Pancreas (tissue), 10 donors: ENCODE data around the gene TBX10. TPM values are rescaled to one million over a fixed set of nuclear protein-coding genes. Genes with fewer than 3 reads are reported as not detected.

Experiments
- ATAC-seq, 4 donors: fragments of 200-7000 bp; cut with Tn5 transposase; one replicate each; pipeline versions ENCODE4 v1.8.0 to v1.9.1; 2020; ENCODE audit warnings: mild to moderate bottlenecking in 4 of 4, moderate library complexity in 4 of 4
- DNase-seq, 6 donors: peaks; one replicate each; pipeline ENCODE4 v3.0.0-alpha.2; 2020
- FAIRE-seq: peaks from 2 replicates; lab custom pipeline; 2012; peaks lifted over from hg19 to GRCh38; lab: Jason Lieb, UNC
- H3K27ac ChIP-seq, 4 donors: fragments of 200-600 bp; sonication (generic); 1 replicate in 3 of 4; 2 replicates in 1 of 4; pipeline versions ENCODE4 v1.5.0 to v1.8.0; 2020
- H3K27me3 ChIP-seq, 4 donors: fragments of 200-600 bp; one replicate each; pipeline ENCODE4 v1.8.0; 2021
- H3K36me3 ChIP-seq, 3 donors: fragments of 200-600 bp; sonication (generic) in 1 of 3; one replicate each; pipeline versions ENCODE4 v1.5.0 to v1.8.0; 2020 to 2021
- H3K4me1 ChIP-seq, 3 donors: fragments of 200-600 bp; one replicate each; pipeline ENCODE4 v1.8.0; 2021
- H3K4me3 ChIP-seq, 4 donors: fragments of 200-600 bp; sonication (generic) in 2 of 4; one replicate each; pipeline versions ENCODE4 v1.5.0 to v1.8.0; 2020 to 2021
- H3K9me3 ChIP-seq, 4 donors: fragments of 200-600 bp; one replicate each; pipeline ENCODE4 v1.8.0; 2021
- WGBS, 2 donors: extraction: QIAGEN DNeasy Blood & Tissue Kit; methylation state at CpG; one replicate each; pipeline ENCODE4 v1.1.7; 2013; 5-methylcytosine and 5-hydroxymethylcytosine counted together
- intact Hi-C, 3 donors: fragments of 100-400 bp; cut with DNase I; formaldehyde crosslinking; loops; one replicate each; pipeline versions ENCODE4 v1.11.1 to v1.14.2; 2022
- polyA plus RNA-seq, 2 donors: library from polyadenylated mRNA; stranded (reverse); fragments of 200-250 nt; gene quantifications; one replicate each; pipeline ENCODE4 v1.2.3, GENCODE V29; 2013
- total RNA-seq, 6 donors: library from RNA; stranded (reverse); fragmentation: NEBNext Ultra II Directional in 4 of 6; extraction: Animal tissue kit (Norgen Biotek cat#: 25700) in 4 of 6; gene quantifications; one replicate each; pipeline versions ENCODE4 v1.2.1 to v1.2.4, GENCODE V29; 2021 to 2023
- TF ChIP-seq, protein P1 (sequence below), 4 donors: fragments of 200-600 bp; sonication (generic) in 3 of 4; IDR thresholded peaks; one replicate each; pipeline versions ENCODE4 v1.5.0 to v1.8.0; 2021; ENCODE audit warnings: antibody characterized with exemption in 4 of 4
- donor health status: healthy with polysubstance abuse.
- donor health status: DM: no; HTN: no; CAD: no; lungs with moderate emphysema.
- donor health status: DM: no; HTN: no; CAD: no.
- donor health status: control.
- donor health status: control.
- donor health status: Bipolar disorder and iron deficiency.
- donor health status: DM: yes; HTN: yes; CAD: no.
- donor health status: DM: no; HTN: no; CAD: no.
- donor health status: DM: no; HTN: no; CAD: no.
- donor health status: DM: yes; HTN: yes; CAD: no.

The TBX10 gene
- total and polyA plus RNA-seq, 8 donors = 0.09 to 0.37 (median 0.26) TPM; not detected in 4

DNA sequence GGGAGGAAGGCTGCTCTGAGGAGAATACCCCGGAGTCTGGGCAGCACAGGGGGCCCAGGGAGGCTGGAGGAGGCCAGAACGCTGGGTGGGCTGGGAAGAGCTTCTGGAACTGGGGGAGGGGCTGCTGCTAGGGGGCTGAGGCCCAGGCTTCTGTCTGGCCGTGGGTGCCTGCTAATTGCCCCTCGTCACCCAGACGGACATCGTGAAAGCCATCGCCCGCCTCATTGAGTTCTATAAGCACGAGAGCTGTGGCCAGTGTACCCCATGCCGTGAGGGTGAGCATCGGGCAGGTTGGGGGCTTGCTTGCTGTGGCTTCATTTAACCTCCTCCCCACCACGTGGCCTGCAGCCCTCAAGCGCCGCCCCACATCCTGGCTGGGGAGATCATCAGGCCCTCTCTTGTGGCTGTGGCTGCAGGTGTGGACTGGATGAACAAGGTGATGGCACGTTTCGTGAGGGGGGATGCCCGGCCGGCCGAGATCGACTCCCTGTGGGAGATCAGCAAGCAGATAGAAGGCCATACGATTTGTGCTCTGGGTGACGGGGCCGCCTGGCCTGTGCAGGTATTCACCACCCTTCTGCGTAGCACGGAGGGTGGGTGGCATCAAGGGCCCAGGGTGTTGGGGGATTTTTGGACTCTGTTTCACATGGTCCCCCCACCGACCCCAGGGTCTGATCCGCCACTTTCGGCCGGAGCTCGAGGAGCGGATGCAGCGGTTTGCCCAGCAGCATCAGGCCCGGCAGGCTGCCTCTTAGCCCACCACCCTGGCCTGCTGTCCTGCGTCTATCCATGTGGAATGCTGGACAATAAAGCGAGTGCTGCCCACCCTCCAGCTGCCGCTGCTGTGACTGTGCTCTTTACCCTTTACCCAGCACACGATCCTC is 27.6 kb downstream of the TBX10 start:
- H3K36me3 ChIP-seq = peaks cover 5 to 26% (median 15%) of the 10 kb centered on the region in 3 donors

DNA sequence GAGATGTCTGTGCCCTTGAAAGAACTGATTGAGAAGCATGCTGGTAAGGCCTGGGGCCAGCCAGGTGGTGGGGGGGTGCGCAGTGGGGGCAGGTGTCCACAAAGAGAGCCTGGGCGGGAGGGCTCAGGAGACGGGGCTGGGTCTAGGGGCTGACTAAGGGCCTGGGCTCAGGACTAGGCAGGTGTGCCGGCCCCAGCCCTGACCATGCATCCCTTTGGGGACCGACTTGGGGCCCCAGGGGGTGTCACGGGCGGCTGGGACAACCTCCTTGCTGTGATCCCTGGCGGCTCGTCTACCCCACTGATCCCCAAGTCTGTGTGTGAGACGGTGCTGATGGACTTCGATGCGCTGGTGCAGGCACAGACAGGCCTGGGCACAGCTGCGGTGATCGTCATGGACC is 28.4 kb downstream of the TBX10 start:
- ATAC-seq (no peak), FAIRE-seq (no peak)

More for the DNA sequence above, 27.6 kb downstream of the TBX10 start:
- TF ChIP-seq, protein P1, sequence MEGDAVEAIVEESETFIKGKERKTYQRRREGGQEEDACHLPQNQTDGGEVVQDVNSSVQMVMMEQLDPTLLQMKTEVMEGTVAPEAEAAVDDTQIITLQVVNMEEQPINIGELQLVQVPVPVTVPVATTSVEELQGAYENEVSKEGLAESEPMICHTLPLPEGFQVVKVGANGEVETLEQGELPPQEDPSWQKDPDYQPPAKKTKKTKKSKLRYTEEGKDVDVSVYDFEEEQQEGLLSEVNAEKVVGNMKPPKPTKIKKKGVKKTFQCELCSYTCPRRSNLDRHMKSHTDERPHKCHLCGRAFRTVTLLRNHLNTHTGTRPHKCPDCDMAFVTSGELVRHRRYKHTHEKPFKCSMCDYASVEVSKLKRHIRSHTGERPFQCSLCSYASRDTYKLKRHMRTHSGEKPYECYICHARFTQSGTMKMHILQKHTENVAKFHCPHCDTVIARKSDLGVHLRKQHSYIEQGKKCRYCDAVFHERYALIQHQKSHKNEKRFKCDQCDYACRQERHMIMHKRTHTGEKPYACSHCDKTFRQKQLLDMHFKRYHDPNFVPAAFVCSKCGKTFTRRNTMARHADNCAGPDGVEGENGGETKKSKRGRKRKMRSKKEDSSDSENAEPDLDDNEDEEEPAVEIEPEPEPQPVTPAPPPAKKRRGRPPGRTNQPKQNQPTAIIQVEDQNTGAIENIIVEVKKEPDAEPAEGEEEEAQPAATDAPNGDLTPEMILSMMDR (IDR thresholded peaks at IDR 0.05) = no peak
- Histone ChIP-seq H3K4me3 (no peak overlapping the region), H3K27me3 (no peaks in the 10 kb centered on the region), H3K4me1 (peaks cover 0 to 7% (median 0%) of the 10 kb centered on the region in 3 donors), H3K9me3 (no peaks in the 10 kb centered on the region), H3K27ac (no peak overlapping the region)
- 89 to 90% methylated on average over 37 of the region's 37 CpGs for WGBS, 2 donors
- ATAC-seq (no peak), DNase-seq (peak in 2 of 6 donors; percentile 31 to 70), FAIRE-seq (no peak)
- intact Hi-C loops = no loop called here

GRCh38 chr11:67610302-67610868 is 29.2 kb downstream of the TBX10 start:
- Histone ChIP-seq H3K36me3 (peaks cover 5 to 26% (median 15%) of the 10 kb centered on the region in 3 donors), H3K9me3 (no peaks in the 10 kb centered on the region), H3K27ac (no peak overlapping the region), H3K4me1 (peaks cover 0 to 10% (median 0%) of the 10 kb centered on the region in 3 donors), H3K27me3 (no peaks in the 10 kb centered on the region), H3K4me3 (no peak overlapping the region)
- intact Hi-C loops = no loop called here
- DNase-seq (peak in 1 of 6 donors; percentile 60), FAIRE-seq (no peak), ATAC-seq (no peak)
- TF ChIP-seq, protein P1 (IDR thresholded peaks at IDR 0.05) = no peak
- 86 to 90% methylated on average over 15 of the region's 15 CpGs for WGBS, 2 donors

More for the DNA sequence above, 28.4 kb downstream of the TBX10 start:
- no peak overlapping the region for H3K27ac ChIP-seq
- TF ChIP-seq, protein P1 (IDR thresholded peaks at IDR 0.05) = no peak
- H3K4me3 ChIP-seq = no peak overlapping the region
- H3K27me3 ChIP-seq = no peaks in the 10 kb centered on the region
- WGBS, 2 donors = 93 to 96% methylated on average over 14 of the region's 14 CpGs
- intact Hi-C loops = no loop called here
- peaks cover 0 to 8% (median 0%) of the 10 kb centered on the region in 3 donors for H3K4me1 ChIP-seq
- peaks cover 5 to 26% (median 15%) of the 10 kb centered on the region in 3 donors for H3K36me3 ChIP-seq
- H3K9me3 ChIP-seq = no peaks in the 10 kb centered on the region
- DNase-seq = peak in 2 of 6 donors; percentile 32 to 62

GRCh38 chr11:67609316-67609715 is 30.2 kb downstream of the TBX10 start:
- TF ChIP-seq, protein P1 (IDR thresholded peaks at IDR 0.05) = no peak
- H3K4me3 ChIP-seq = no peak overlapping the region
- no peak for FAIRE-seq
- no peaks in the 10 kb centered on the region for H3K9me3 ChIP-seq
- no peaks in the 10 kb centered on the region for H3K27me3 ChIP-seq
- peaks cover 0 to 10% (median 0%) of the 10 kb centered on the region in 3 donors for H3K4me1 ChIP-seq
- intact Hi-C loops = loop anchor here in 1 of 3 donors (5.0 kb wide), 1 partner anchor 37 kb away; no protein-coding TSS in a partner anchor
- peaks cover 5 to 26% (median 15%) of the 10 kb centered on the region in 3 donors for H3K36me3 ChIP-seq
- 86 to 90% methylated on average over 10 of the region's 10 CpGs for WGBS, 2 donors
- no peak for ATAC-seq
- H3K27ac ChIP-seq = no peak overlapping the region
- DNase-seq = peak in 1 of 6 donors; percentile 56
